HepG2 (cell line): ENCODE data around the gene MYH7. TPM values are rescaled to one million over a fixed set of nuclear protein-coding genes. Genes with fewer than 3 reads are reported as not detected.

Experiments
- ARHGAP35 ChIP-seq: sonication (generic); formaldehyde crosslinking; IDR thresholded peaks from 2 replicates; pipeline ENCODE4 v1.9.0; 2022; ENCODE audit warnings: mild to moderate bottlenecking, inconsistent platforms, moderate library complexity, missing genetic modification reagents, borderline replicate concordance
- BRCA1 ChIP-seq: sonication (generic); formaldehyde crosslinking; IDR thresholded peaks from 2 replicates; pipeline ENCODE4 v1.4.0; 2020; ENCODE audit warnings: missing genetic modification reagents
- ESRRA ChIP-seq: sonication (generic); formaldehyde crosslinking; IDR thresholded peaks from 2 replicates; pipeline ENCODE4 v1.5.1; 2020; ENCODE audit warnings: mild to moderate bottlenecking, low read depth, missing genetic modification reagents
- FOXM1 ChIP-seq: sonication (generic); formaldehyde crosslinking; IDR thresholded peaks from 2 replicates; pipeline ENCODE4 v1.5.0; 2020; ENCODE audit warnings: missing genetic modification reagents
- GATAD1 ChIP-seq: IDR thresholded peaks from 2 replicates; pipeline ENCODE4 v1.6.1; 2016; ENCODE audit warnings: missing genetic modification reagents, missing compliant biosample characterization
- JUN ChIP-seq: sonication (generic); formaldehyde crosslinking; IDR thresholded peaks from 2 replicates; pipeline ENCODE4 v1.4.0; 2020; ENCODE audit warnings: mild to moderate bottlenecking, missing genetic modification reagents
- KAT7 ChIP-seq: IDR thresholded peaks from 2 replicates; pipeline ENCODE4 v1.6.1; 2018; ENCODE audit warnings: borderline replicate concordance, missing compliant biosample characterization
- KMT2A ChIP-seq: sonication (generic); formaldehyde crosslinking; IDR thresholded peaks from 2 replicates; pipeline ENCODE4 v1.4.0; 2020; ENCODE audit warnings: missing genetic modification reagents
- MEIS2 ChIP-seq: sonication (generic); formaldehyde crosslinking; IDR thresholded peaks from 2 replicates; pipeline ENCODE4 v1.9.0; 2021; ENCODE audit warnings: mild to moderate bottlenecking, missing genetic modification reagents
- NCOA1 ChIP-seq: sonication (generic); formaldehyde crosslinking; IDR thresholded peaks from 2 replicates; pipeline ENCODE4 v1.9.0; 2021; ENCODE audit warnings: missing genetic modification reagents
- NFIC ChIP-seq: IDR thresholded peaks from 2 replicates; pipeline ENCODE4 v1.6.1; 2012; ENCODE audit warnings: mild to moderate bottlenecking, low read length, inconsistent platforms
- PHF5A ChIP-seq: IDR thresholded peaks from one replicate; pipeline ENCODE4 v1.6.1; 2018; ENCODE audit warnings: low read depth, missing genetic modification reagents; ENCODE audit not compliant: unreplicated experiment
- RFX3 ChIP-seq: IDR thresholded peaks from 2 replicates; pipeline ENCODE4 v1.6.1; 2016; ENCODE audit warnings: missing biosample characterization, missing genetic modification reagents
- SMAD1 ChIP-seq: sonication (generic); formaldehyde crosslinking; IDR thresholded peaks from 2 replicates; pipeline ENCODE4 v1.4.0; 2020; ENCODE audit warnings: missing genetic modification reagents, low read depth, mild to moderate bottlenecking, borderline replicate concordance
- SMAD3 ChIP-seq: sonication (generic); formaldehyde crosslinking; IDR thresholded peaks from 2 replicates; pipeline ENCODE4 v1.4.0; 2020; ENCODE audit warnings: missing genetic modification reagents
- ZFYVE20 ChIP-seq: sonication (generic); formaldehyde crosslinking; IDR thresholded peaks from 2 replicates; pipeline ENCODE4 v1.8.0; 2023; ENCODE audit warnings: low read depth, mild to moderate bottlenecking, moderate library complexity, missing genetic modification reagents, borderline replicate concordance
- ZNF251 ChIP-seq: sonication (generic); formaldehyde crosslinking; IDR thresholded peaks from 2 replicates; pipeline ENCODE4 v1.9.0; 2021; ENCODE audit warnings: mild to moderate bottlenecking, missing genetic modification reagents
- ZNF335 ChIP-seq: sonication (generic); formaldehyde crosslinking; IDR thresholded peaks from 2 replicates; pipeline ENCODE4 v1.4.0; 2020; ENCODE audit warnings: missing genetic modification reagents
- ZNF556 ChIP-seq: sonication (generic); formaldehyde crosslinking; IDR thresholded peaks from 2 replicates; pipeline ENCODE4 v1.4.0; 2020; ENCODE audit warnings: mild to moderate bottlenecking, missing genetic modification reagents, borderline replicate concordance
- ZNF569 ChIP-seq: sonication (generic); formaldehyde crosslinking; IDR thresholded peaks from 2 replicates; pipeline ENCODE4 v1.5.0; 2020; ENCODE audit warnings: mild to moderate bottlenecking, missing genetic modification reagents, moderate library complexity, borderline replicate concordance
- ZNF772 ChIP-seq: sonication (generic); formaldehyde crosslinking; IDR thresholded peaks from 2 replicates; pipeline ENCODE4 v1.5.0; 2020; ENCODE audit warnings: mild to moderate bottlenecking, missing genetic modification reagents
- ZSCAN9 ChIP-seq: IDR thresholded peaks from 2 replicates; pipeline ENCODE4 v1.6.1; 2016; ENCODE audit warnings: borderline replicate concordance
- polyA plus RNA-seq, 8 experiments: library from polyadenylated mRNA; depleted of rRNA in 3 of 8; stranded (reverse) in 7 of 8; unstranded in 1 of 8; fragments of >200 nt; fragmentation: Illumina TruSeq in 4 of 8; extraction: Trizol in 4 of 8; gene quantifications; 2 replicates each; pipeline versions ENCODE4 v1.2.1 to v1.2.3, GENCODE V29; 2011 to 2016; ENCODE audit warnings: low read depth in 4 of 8, missing spikeins in 1 of 8, mixed read lengths in 1 of 8; ENCODE audit not compliant: insufficient read depth in 1 of 8
- total RNA-seq, 5 experiments: library from RNA; depleted of rRNA; stranded (reverse); fragments of >200 nt; fragmentation: Illumina TruSeq; extraction: Trizol; gene quantifications; 2 replicates each; pipeline ENCODE4 v1.2.3, GENCODE V29; 2016; ENCODE audit warnings: low read depth in 1 of 5
- TF ChIP-seq, protein P1 (sequence below): sonication (generic); formaldehyde crosslinking; IDR thresholded peaks from 2 replicates; pipeline ENCODE4 v1.5.0; 2020; ENCODE audit warnings: missing genetic modification reagents, mild to moderate bottlenecking, borderline replicate concordance
- TF ChIP-seq, protein P2 (sequence below): IDR thresholded peaks from 2 replicates; pipeline ENCODE4 v1.6.1; 2016; ENCODE audit warnings: mild to moderate bottlenecking
- TF ChIP-seq, protein P3 (sequence below): sonication (generic); formaldehyde crosslinking; IDR thresholded peaks from 2 replicates; pipeline ENCODE4 v1.8.1; 2023; ENCODE audit warnings: mild to moderate bottlenecking, missing genetic modification reagents
- TF ChIP-seq, protein P4 (sequence below): sonication (generic); formaldehyde crosslinking; IDR thresholded peaks from 2 replicates; pipeline ENCODE4 v1.5.1; 2020; ENCODE audit warnings: mild to moderate bottlenecking, missing genetic modification reagents, moderate library complexity
- TF ChIP-seq, protein P5 (sequence below): sonication (generic); formaldehyde crosslinking; IDR thresholded peaks from 2 replicates; pipeline ENCODE4 v1.8.1; 2022; ENCODE audit warnings: mild to moderate bottlenecking, missing genetic modification reagents

The MYH7 gene
- total and polyA plus RNA-seq, 2 of the 13 experiments (the other 11 are each of a cell fraction or from before 2014, with no cell fraction given), result 0.04 TPM; not detected in 1

DNA sequence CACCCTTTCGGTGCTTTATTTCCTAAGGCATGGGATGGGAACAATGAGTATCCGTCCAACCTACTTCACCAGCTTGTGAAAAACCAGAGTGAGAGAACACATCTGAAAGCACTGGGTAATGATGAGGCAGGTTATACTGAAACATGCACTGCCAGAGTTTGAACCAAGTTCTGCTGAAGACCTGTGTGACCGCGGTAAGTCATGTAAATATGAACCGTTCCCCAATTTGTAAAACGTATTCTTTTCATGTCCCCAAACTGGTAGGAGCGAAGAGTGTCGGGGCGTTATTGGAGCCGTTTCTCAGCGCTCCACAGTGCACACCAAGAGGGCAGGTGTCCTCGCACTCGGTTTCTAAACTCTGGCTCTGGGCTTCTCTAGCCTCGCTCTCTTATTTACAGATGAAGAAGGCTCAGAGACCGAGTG is 33.3 kb upstream of the MYH7 start (continued):
- TF ChIP-seq SMAD1 (CRISPR knock-in tag) (peak; percentile 15; the same call in 1 of the 2 replicates), FOXM1 (no peak), ZFYVE20 (CRISPR knock-in tag) (no peak), RFX3 (CRISPR knock-in tag) (peak; percentile 12; the same call in 1 of the 2 replicates), NCOA1 (CRISPR knock-in tag) (no peak; the same call in 1 of the 2 replicates), JUN (CRISPR knock-in tag) (peak; percentile 46), ZNF335 (CRISPR knock-in tag) (no peak), ESRRA (CRISPR knock-in tag) (no peak), ZNF251 (CRISPR knock-in tag) (no peak), GATAD1 (CRISPR knock-in tag) (no peak), ZNF556 (CRISPR knock-in tag) (no peak; the same call in 1 of the 2 replicates), ZSCAN9 (CRISPR knock-in tag) (no peak), MEIS2 (CRISPR knock-in tag) (no peak), BRCA1 (CRISPR knock-in tag) (0 out of 2 replicates have a peak, but pooled peaks have one; percentile 4), ZNF569 (CRISPR knock-in tag) (no peak), NFIC (no peak), SMAD3 (no peak), ARHGAP35 (CRISPR knock-in tag) (no peak), PHF5A (CRISPR knock-in tag) (no peak), KMT2A (CRISPR knock-in tag) (no peak), KAT7 (no peak), ZNF772 (no peak)
- TF ChIP-seq, protein P1, sequence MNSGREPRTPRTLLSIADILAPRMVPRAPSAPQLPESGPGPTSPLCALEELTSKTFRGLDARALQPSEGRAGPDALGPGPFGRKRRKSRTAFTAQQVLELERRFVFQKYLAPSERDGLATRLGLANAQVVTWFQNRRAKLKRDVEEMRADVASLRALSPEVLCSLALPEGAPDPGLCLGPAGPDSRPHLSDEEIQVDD, result no peak; the same call in 1 of the 2 replicates
- TF ChIP-seq, protein P2, sequence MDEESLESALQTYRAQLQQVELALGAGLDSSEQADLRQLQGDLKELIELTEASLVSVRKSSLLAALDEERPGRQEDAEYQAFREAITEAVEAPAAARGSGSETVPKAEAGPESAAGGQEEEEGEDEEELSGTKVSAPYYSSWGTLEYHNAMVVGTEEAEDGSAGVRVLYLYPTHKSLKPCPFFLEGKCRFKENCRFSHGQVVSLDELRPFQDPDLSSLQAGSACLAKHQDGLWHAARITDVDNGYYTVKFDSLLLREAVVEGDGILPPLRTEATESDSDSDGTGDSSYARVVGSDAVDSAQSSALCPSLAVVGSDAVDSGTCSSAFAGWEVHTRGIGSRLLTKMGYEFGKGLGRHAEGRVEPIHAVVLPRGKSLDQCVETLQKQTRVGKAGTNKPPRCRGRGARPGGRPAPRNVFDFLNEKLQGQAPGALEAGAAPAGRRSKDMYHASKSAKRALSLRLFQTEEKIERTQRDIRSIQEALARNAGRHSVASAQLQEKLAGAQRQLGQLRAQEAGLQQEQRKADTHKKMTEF (CRISPR knock-in tag), result no peak
- TF ChIP-seq, protein P3, sequence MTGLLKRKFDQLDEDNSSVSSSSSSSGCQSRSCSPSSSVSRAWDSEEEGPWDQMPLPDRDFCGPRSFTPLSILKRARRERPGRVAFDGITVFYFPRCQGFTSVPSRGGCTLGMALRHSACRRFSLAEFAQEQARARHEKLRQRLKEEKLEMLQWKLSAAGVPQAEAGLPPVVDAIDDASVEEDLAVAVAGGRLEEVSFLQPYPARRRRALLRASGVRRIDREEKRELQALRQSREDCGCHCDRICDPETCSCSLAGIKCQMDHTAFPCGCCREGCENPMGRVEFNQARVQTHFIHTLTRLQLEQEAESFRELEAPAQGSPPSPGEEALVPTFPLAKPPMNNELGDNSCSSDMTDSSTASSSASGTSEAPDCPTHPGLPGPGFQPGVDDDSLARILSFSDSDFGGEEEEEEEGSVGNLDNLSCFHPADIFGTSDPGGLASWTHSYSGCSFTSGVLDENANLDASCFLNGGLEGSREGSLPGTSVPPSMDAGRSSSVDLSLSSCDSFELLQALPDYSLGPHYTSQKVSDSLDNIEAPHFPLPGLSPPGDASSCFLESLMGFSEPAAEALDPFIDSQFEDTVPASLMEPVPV (CRISPR knock-in tag), result no peak; the same call in 1 of the 2 replicates
- TF ChIP-seq, protein P4, sequence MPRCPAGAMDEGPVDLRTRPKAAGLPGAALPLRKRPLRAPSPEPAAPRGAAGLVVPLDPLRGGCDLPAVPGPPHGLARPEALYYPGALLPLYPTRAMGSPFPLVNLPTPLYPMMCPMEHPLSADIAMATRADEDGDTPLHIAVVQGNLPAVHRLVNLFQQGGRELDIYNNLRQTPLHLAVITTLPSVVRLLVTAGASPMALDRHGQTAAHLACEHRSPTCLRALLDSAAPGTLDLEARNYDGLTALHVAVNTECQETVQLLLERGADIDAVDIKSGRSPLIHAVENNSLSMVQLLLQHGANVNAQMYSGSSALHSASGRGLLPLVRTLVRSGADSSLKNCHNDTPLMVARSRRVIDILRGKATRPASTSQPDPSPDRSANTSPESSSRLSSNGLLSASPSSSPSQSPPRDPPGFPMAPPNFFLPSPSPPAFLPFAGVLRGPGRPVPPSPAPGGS (CRISPR knock-in tag), result 0 out of 2 replicates have a peak, but pooled peaks have one; percentile 30
- TF ChIP-seq, protein P5, sequence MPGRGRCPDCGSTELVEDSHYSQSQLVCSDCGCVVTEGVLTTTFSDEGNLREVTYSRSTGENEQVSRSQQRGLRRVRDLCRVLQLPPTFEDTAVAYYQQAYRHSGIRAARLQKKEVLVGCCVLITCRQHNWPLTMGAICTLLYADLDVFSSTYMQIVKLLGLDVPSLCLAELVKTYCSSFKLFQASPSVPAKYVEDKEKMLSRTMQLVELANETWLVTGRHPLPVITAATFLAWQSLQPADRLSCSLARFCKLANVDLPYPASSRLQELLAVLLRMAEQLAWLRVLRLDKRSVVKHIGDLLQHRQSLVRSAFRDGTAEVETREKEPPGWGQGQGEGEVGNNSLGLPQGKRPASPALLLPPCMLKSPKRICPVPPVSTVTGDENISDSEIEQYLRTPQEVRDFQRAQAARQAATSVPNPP (CRISPR knock-in tag), result peak; percentile 68; the same call in 1 of the 2 replicates
